MCF 10A (cell line): ENCODE data around the gene CORO1C. TPM values are rescaled to one million over a fixed set of nuclear protein-coding genes. Genes with fewer than 3 reads are reported as not detected.

ENCODE experiments used
- BruUV-seq: library from RNA; stranded (reverse); fragments of 400-500 nt; replicated peaks from 2 replicates; lab custom pipeline; 2021; lab: Mats Ljungman, UMichigan
- CTCF ChIA-PET: fragments of 300-600 bp; sonication (Branson Sonifier 250); formaldehyde crosslinking; extraction: SDS; loops from one replicate; lab custom pipeline; 2021; ENCODE audit warnings: antibody characterized with exemption, inconsistent platforms; lab: Yijun Ruan, JAX
- POLR2A ChIA-PET: fragments of 300-600, 350-650 bp; sonication (Branson Sonifier 250); formaldehyde crosslinking; extraction: SDS; loops from one replicate; lab custom pipeline; 2020; ENCODE audit warnings: antibody characterized with exemption, inconsistent platforms; lab: Yijun Ruan, JAX
- DNase-seq: peaks from one replicate; pipeline ENCODE4 v3.0.0-alpha.2; 2018; ENCODE audit not compliant: unreplicated experiment
- H3K27ac Mint-ChIP-seq: one replicate; pipeline ENCODE4 v1.8.0; 2022; ENCODE audit warnings: mild to moderate bottlenecking, low read depth, mixed read lengths; ENCODE audit not compliant: unreplicated experiment
- H3K27me3 Mint-ChIP-seq: one replicate; pipeline ENCODE4 v1.8.0; 2022; ENCODE audit warnings: mixed read lengths; ENCODE audit not compliant: insufficient read depth, unreplicated experiment
- H3K36me3 Mint-ChIP-seq: one replicate; pipeline ENCODE4 v1.8.0; 2022; ENCODE audit warnings: mild to moderate bottlenecking, moderate library complexity, mixed read lengths; ENCODE audit not compliant: insufficient read depth, unreplicated experiment
- H3K4me1 Mint-ChIP-seq: one replicate; pipeline ENCODE4 v1.8.0; 2022; ENCODE audit warnings: mixed read lengths; ENCODE audit not compliant: insufficient read depth, unreplicated experiment
- H3K4me3 Mint-ChIP-seq: one replicate; pipeline ENCODE4 v1.8.0; 2022; ENCODE audit warnings: mild to moderate bottlenecking, moderate library complexity, mixed read lengths; ENCODE audit not compliant: unreplicated experiment
- H3K9me3 Mint-ChIP-seq: one replicate; pipeline ENCODE4 v1.8.0; 2022; ENCODE audit warnings: mixed read lengths; ENCODE audit not compliant: unreplicated experiment
- CTCF ChIP-seq: fragments of 200-600 bp; IDR thresholded peaks from one replicate; pipeline ENCODE4 v1.8.0; 2022; ENCODE audit warnings: antibody characterized with exemption, mild to moderate bottlenecking; ENCODE audit not compliant: unreplicated experiment
- intact Hi-C: fragments of 100-400 bp; cut with micrococcal nuclease; formaldehyde crosslinking; loops from 2 replicates; pipeline ENCODE4 v1.14.1; 2022
- total RNA-seq: library from RNA; stranded (reverse); gene quantifications from 2 replicates; pipeline ENCODE4 v1.2.3, GENCODE V29; 2022

The CORO1C gene
- total RNA-seq, 1 experiment from 2014 or later: 130 TPM

- Mint-ChIP-seq H3K4me3 (no peak overlapping the region), H3K4me1 (peaks cover 6% of the 10 kb centered on the region), H3K36me3 (peaks cover 89% of the 10 kb centered on the region), H3K9me3 (no peaks in the 10 kb centered on the region), H3K27ac (peak overlapping the region; percentile 35), H3K27me3 (no peaks in the 10 kb centered on the region)
- intact Hi-C loops: no loop called here
- TF ChIP-seq CTCF: no peak
- ChIA-PET CTCF (interaction anchor here (3.7 kb wide), 1 partner anchor 16 kb away, joined by 24 read pairs; no protein-coding TSS in a partner anchor), POLR2A (no interaction called here)
- BruUV-seq: no TSS peak
- no peak for DNase-seq
These were observed 82.9 kb downstream of the CORO1C start for GRCh38 chr12:108648371-108648770.

- no TSS peak for BruUV-seq
- intact Hi-C loops: no loop called here
- no peaks in the 10 kb centered on the region for H3K9me3 Mint-ChIP-seq
- ChIA-PET CTCF (interaction anchor here (2.0 to 3.7 kb wide), 2 partner anchors 17 to 156 kb away, joined by 6 to 24 read pairs; no protein-coding TSS in a partner anchor), POLR2A (interaction anchor here (0.7 kb wide), 1 partner anchor 16 kb away, joined by 3 read pairs; no protein-coding TSS in a partner anchor)
- no peak for DNase-seq
- H3K27ac Mint-ChIP-seq: peak overlapping the region; percentile 35
- no peak for TF ChIP-seq CTCF
- H3K4me3 Mint-ChIP-seq: no peak overlapping the region
- no peaks in the 10 kb centered on the region for H3K27me3 Mint-ChIP-seq
- H3K36me3 Mint-ChIP-seq: peaks cover 88% of the 10 kb centered on the region
- H3K4me1 Mint-ChIP-seq: peaks cover 6% of the 10 kb centered on the region
These were observed 83.6 kb downstream of the CORO1C start for GRCh38 chr12:108647585-108648287.

- Mint-ChIP-seq H3K27ac (peak overlapping the region; percentile 66), H3K9me3 (no peaks in the 10 kb centered on the region), H3K36me3 (peaks cover 79% of the 10 kb centered on the region), H3K4me3 (no peak overlapping the region), H3K4me1 (peaks cover 10% of the 10 kb centered on the region), H3K27me3 (no peaks in the 10 kb centered on the region)
- ChIA-PET POLR2A (interaction anchor here (0.6 to 1.4 kb wide), 6 partner anchors 15 to 202 kb away, joined by 3 read pairs; partner anchors contain the start of gene ISCU), CTCF (interaction anchor here (0.5 to 3.7 kb wide), 8 partner anchors 18 to 157 kb away, joined by 3 to 24 read pairs (median 4); no protein-coding TSS in a partner anchor)
- intact Hi-C loops: no loop called here
- DNase-seq: no peak
- TF ChIP-seq CTCF: no peak
- BruUV-seq: TSS peak; percentile 28
These were observed 84.4 kb downstream of the CORO1C start for GRCh38 chr12:108646600-108647579.
